LNCaP clone FGC (cell line): ENCODE data around the gene PTPN13.

Experiments
- DNase-seq: peaks from one replicate; pipeline ENCODE4 v3.0.0-alpha.2; 2011; ENCODE audit warnings: low read depth
- H3K4me3 ChIP-seq: 2 replicates; pipeline ENCODE4 v1.5.1; 2011; ENCODE audit warnings: mild to moderate bottlenecking, low read depth, low read length, control low read depth
- CTCF ChIP-seq: IDR thresholded peaks from 2 replicates; pipeline ENCODE4 v1.5.1; 2012; ENCODE audit warnings: mild to moderate bottlenecking; ENCODE audit not compliant: control insufficient read depth, insufficient read depth; ENCODE audit errors: extremely low read depth

The PTPN13 gene

GRCh38 chr4:86834901-86835300 lies 240.8 kb downstream of the PTPN13 start:
- TF ChIP-seq CTCF, result no peak
- DNase-seq, result no peak
- no peak overlapping the region for H3K4me3 ChIP-seq

GRCh38 chr4:86835677-86836076 lies 241.6 kb downstream of the PTPN13 start:
- H3K4me3 ChIP-seq, result no peak overlapping the region
- DNase-seq, result no peak
- no peak for TF ChIP-seq CTCF

- TF ChIP-seq CTCF, result no peak
- peak; percentile 97 for DNase-seq
Observed at GRCh38 chr4:86837691-86838503, 243.8 kb downstream of the PTPN13 start.

DNA sequence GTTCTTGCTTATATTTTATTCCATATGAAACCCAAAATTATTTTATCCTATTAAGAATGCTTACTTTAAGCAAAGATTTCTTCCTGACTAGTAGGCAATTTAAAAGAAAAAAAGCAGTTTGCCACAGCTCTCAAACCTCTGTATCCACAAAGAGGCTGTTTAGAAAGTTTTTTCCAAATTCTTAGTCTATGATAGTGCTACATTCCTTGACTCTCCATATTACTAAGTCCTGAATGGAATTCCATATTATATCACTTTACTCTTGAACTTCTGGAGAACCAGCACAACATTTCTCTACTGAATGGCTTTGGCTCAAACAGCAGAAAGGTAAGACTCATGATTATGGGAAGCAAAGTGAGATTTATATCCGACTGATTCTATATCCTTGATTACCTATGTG lies 246.7 kb downstream of the PTPN13 start:
- no peak overlapping the region for H3K4me3 ChIP-seq
- no peak for DNase-seq
- TF ChIP-seq CTCF, result no peak

More at GRCh38 chr4:86837691-86838503, 243.8 kb downstream of the PTPN13 start:
- no peak overlapping the region for H3K4me3 ChIP-seq

DNA sequence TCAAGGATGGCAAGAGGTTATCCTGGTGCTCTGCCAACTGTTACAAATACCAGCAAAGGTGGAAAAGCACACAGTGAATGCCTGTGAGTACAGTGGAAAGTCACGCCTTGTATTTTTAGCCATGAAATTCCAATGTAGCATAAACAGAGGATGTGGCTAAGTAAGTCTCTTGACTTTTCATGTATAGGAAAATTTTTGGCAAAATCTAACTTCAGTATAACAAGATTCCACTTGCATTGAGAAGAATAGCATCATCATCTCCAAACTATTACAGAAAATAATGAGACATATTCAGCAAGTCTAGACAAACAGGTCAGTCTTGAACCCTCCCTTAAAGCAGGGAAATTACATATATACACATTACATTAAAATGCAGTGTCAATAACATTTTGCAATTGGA lies 247.2 kb downstream of the PTPN13 start:
- no peak for TF ChIP-seq CTCF
- no peak overlapping the region for H3K4me3 ChIP-seq
- no peak for DNase-seq

- DNase-seq, result no peak
- no peak for TF ChIP-seq CTCF
- no peak overlapping the region for H3K4me3 ChIP-seq
Observed at GRCh38 chr4:86845593-86845992, 251.5 kb downstream of the PTPN13 start.

GRCh38 chr4:86846921-86847320 lies 252.8 kb downstream of the PTPN13 start:
- H3K4me3 ChIP-seq, result no peak overlapping the region
- TF ChIP-seq CTCF, result no peak
- no peak for DNase-seq
